HG03045 (cell line): ENCODE results near the gene RFT1.

Source experiments
- ATAC-seq: cut with Tn5 transposase; IDR thresholded peaks from one replicate; pipeline ENCODE4 v1.9.1; 2021; ENCODE audit warnings: mild to moderate bottlenecking, moderate library complexity; ENCODE audit not compliant: unreplicated experiment

Gene RFT1

DNA sequence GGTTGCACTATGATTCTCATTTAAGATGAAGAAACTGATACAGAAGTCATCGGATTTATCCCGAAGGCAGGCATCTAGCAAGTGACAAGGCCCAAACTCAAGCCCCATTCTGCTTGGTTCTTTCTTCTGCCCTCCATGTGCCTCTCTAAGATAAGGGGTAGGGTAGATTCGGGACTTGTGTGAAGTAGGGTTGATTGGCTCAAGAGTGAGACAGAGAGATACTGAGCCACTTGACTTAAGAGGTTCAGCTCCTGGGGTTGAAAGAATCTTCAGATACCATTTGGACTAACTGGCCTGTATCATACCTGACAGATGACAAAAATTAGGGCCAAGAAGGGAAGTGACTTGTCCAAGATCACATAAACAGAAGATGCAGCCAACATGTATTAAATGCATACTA, 891 bp downstream of the RFT1 start:
- no peak for ATAC-seq

- no peak for ATAC-seq
Observed at GRCh38 chr3:53126601-53127000, 3.6 kb downstream of the RFT1 start.

GRCh38 chr3:53123953-53124352, 6.3 kb downstream of the RFT1 start:
- no peak for ATAC-seq

- ATAC-seq = no peak
Observed at GRCh38 chr3:53123510-53123909, 6.7 kb downstream of the RFT1 start.

- ATAC-seq = no peak
Observed at GRCh38 chr3:53122933-53123305, 7.3 kb downstream of the RFT1 start.

DNA sequence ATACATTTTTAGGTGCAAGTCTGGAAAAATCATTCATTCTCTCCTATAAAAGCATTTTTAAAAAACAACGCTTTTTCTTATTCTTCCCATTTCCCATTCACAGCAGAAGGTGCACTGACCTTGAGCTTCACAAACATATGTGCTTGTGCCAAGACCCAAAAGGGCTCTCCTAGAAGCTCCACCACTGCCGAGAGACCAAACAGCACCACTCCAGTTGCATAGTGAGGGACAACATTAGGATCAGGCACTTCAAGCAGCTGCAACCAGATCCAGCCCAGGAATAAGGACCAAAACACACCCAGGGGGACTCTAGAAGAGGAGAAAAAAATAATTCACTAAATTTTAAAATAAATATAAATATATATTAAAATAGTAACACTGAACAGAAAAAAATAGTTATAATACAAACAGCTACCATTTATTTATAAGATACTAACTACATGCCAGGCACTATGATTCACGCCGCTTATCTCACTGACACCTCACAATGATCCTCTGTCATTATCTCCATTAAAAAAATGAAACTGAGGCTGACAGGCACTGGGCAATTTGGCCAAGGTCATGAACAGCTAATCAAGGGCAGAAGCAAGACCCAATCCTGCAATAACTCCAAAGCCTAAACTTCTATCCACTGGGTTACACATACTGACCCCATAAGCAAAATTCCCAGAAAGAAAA, 7.8 kb downstream of the RFT1 start:
- no peak for ATAC-seq

DNA sequence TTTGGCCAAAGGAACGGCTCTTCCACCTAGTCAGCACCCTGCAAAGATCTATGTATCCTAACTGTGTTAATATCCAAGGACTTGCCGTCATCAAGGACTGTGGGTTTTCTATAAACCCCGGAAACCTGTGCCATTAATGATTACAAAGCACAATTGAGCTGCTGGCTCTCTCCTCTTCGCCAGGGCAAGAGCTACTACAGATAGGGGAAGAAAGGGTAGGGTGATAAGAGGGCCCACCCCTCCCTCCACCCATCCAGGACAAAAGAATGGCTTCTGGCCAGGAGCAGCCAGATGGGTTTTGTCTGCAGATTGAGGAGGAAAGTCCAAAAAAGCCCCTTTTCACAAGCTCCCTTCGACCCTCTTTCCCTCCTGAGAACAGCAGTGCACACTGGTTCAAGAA, 9.9 kb downstream of the RFT1 start:
- ATAC-seq = no peak

- ATAC-seq = no peak
Observed at GRCh38 chr3:53116956-53117355, 13.3 kb downstream of the RFT1 start.

DNA sequence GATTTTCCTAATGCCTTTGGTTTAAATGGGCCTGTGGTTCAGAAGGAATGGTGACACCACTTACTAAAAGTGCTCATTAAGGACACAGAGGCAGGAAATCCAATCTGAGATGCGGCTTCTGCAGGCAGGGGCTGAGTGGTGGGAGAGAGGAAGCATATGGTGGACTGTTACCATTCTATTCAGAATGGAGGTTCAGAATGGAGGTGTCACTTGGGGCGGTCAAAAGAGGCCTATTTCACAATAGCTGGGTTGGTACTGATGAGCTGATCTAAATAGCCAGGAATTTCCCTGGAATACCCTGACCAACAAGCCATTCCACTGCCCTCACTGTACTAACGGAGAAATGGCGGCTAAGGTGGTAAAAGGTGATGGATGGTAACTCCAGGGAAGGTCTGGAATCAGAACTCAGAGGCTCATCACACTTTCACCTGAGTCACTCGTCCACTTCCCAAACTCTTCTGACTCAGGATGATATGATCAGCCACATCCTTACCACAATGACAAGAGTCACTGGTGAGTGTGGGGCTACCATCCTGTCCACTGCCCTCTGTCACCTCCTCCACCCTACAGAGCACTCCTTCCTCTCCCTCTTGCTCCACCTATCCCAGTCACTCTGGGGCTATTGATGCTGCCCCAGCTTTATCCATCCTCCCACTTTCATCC, 15.7 kb downstream of the RFT1 start:
- ATAC-seq = no peak

DNA sequence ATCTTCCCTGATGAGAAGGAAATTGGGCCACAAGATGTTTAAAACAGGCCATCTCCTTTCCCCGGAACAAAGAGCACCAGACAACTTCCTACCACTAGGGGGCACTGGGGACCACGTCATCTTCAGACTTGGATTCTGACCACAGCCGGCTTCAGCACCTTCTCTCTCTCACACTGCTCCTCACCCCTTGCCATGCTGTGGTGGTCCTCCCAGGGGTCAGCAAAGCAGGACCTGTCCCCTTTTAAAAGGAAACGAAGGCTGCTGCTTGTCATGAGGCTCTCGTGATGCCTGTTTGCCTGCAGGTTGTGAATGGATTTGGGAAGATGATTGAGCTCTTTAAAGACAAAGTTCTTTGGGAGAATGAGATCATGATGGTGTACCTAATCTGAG, 16.2 kb downstream of the RFT1 start:
- ATAC-seq = peak; percentile 59

GRCh38 chr3:53113293-53114010, 16.8 kb downstream of the RFT1 start:
- no peak for ATAC-seq

DNA sequence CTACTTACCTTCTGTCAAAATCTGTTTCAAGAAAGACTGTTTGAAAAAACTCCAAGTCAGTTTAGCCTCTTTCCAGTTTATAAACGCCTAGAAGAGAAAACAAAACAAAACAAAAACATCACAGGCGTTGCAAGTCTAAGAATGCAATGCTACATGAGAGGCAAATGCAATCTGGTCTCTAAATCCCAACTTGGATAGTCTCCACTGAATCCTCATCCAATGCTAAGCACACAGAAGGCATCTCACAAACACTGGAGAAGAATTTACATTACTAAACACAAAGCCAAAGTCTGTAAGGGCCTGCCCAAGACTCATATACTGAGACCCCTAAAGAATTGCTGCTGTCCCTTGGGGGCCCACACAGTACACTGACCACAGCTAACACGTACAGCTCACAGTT, 18.4 kb downstream of the RFT1 start:
- no peak for ATAC-seq

DNA sequence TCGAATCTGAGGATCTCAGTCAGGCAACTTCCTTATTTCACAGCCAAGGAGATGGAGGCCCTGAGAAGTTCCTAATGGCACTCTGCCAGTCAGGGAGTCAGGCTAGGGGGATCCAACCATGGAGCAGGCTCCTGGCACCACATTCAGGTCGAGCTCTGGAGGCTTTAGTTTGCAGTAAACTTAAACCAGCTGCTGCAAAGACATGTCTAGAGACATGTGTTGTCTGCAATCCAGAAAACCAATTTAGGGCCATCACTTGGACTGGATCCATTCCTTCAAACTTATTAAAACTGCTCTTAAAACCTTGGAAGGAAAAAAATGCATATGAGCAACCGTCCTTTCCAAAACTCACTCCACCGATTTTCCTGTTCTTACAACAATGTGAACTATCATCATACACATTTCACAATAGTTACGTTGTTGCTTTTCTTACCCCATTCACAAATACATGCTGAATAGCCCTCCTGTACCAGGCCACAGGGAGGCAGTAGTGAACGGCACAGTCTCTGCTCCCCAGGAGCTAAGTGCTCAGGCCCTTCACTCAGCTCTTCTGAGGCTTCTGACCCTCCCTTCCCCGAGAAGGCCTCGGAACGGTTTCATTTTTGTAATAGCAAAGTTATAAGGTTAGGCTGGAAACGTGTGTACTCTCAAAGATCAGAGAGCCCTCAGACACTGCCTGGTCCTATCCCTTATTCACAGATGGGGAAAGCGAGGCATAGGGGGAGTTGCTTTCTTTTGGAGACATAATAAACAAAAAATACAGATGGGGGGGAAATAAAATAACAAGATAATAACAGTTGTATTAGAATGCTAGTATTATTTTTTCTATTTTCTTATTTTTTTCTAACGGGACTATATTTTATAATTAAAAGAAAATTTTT, 20.1 kb downstream of the RFT1 start:
- ATAC-seq = no peak

DNA sequence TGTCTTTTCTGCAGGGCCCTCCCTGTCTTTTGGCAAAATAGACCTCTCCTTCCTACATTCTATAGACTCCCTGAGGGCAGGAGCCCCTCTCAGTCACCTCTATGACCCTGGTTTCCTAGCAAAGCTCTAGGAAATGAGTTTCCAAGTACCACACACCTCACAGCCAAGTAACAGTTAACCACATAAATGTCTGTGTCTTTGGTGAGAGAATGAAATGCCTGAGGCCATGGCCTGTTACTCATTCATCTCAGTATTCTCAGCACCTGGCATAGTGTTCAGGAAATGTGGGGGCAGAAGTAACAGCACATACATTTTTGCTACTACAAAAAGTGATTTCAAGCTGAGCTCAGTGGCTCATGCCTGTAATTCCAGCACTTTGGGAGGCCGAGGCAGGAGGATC, 21.0 kb downstream of the RFT1 start:
- ATAC-seq = no peak

- no peak for ATAC-seq
Observed at GRCh38 chr3:53104762-53105161, 25.5 kb downstream of the RFT1 start.

DNA sequence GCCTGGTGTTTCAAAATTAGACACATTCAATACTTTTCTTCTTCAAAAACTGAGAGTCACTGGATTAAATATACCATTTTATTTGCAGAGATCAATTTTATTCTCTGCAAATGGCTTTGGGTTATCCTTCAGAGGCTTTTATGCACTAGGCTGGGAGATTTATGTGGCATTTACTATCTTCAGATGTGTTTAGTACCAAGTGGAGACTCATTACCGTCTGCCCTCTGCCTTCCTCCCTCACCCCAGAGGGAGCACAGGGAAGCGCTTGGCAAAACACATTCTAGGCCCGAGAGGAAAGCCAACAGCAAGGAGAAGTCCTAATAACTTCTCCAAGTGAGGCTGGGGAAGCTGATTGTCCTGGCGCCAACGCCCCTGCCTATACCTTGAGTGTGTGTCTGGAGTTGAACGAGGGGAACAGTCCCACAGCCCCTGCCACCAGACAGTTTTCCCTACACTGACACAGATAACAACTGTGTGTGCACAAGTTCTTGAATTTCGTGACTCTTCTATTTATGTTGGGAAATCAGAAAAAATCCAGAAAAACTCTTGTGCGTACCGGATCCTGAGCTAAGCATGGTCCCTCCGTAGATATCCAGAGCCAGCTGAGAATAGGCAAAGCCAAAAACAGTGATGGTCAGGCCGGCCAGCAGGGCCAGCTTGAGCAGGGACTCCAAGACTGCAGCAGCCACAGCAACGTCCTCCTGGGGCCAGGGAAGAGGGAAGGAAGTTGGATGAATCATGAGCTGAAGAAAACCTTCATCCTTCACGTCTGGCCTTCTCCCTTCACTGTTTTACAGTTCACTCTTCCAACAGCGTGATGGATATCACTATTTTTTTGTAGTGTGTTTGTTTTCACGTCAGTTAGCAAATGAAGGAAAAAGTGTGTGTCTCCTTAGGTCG, 26.6 kb downstream of the RFT1 start:
- no peak for ATAC-seq

DNA sequence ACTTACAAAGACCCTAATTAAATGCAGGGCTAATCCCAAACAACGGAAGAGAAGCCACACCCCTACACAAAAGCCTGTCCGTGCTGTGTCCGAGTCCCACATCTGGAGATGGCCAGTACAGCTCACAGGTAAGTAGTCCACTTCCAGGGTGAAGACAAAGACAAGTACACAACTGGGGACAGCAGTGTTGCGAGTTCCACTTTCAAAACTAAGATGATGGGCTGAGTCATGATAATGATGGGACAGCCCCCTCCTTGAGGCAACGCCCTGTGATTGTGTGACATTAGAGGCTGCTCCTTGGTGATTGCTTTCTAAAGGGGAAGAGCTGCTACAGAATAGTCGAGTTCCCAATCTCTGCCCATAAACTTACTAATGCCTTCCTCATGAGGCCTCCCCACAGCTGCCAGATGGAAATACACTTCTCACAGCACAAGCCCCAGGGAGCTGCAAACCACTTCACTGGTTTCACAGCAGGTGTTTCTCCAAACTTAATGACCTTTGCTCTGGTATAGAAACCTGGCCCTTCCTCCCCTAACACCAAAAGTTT, 27.6 kb downstream of the RFT1 start:
- peak; percentile 78 for ATAC-seq

DNA sequence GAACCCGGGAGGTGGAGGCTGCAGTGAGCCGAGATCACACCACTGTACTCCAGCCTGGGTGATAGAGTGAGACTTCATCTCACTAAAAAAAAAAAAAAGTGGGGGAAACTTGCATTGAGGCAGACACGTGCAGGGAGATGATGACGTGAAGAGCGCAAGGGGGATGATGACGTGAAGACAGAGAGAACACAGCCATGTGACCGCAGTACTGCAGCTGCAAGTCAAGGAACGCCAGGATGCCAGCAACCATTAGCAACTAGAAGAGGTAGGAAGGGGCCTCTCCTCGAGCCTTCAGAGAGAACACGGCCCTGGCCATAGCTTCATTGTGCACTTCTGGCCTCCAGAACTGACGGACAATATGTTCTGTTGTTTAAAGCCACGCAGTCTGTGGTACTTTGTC, 28.3 kb downstream of the RFT1 start:
- no peak for ATAC-seq

DNA sequence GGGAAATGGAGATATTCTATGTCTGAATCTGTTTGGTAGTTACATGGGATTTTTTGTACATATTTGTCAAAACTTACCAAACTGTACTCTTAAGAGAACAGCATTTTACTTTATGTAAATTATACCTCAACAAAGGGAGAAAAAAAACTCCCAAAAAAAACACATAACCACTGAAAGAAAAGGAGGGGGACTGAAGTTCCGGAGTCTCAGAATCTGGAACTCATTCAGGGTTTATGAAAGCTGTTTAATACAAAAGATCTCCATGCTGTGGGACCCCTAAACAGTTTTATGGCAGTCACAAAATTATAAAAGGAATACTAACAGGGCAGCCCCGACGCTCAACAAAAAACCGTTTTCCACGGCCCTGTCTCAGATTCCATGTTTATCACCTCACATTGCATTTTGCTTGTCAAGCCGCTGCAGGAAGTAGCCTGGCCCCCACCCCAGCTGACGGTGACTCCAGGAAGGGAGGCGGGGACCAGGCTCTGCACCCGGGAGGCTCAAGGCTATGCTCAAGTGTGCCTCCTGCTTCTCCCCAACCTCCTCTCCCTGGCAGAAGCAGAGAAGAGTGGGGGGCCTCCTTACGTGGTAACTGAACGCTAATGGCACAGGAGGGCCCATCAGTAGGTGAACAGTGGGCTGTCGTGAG, 29.3 kb downstream of the RFT1 start:
- no peak for ATAC-seq

- no peak for ATAC-seq
Observed at GRCh38 chr3:53097887-53098286, 32.3 kb downstream of the RFT1 start.
